ENCODE data around the gene CACFD1. TPM values are rescaled to one million over a fixed set of nuclear protein-coding genes. Genes with fewer than 3 reads are reported as not detected.
A peak's percentile ranks its signal among the peaks of the same experiment; 100 is the strongest.

The CACFD1 gene
- total RNA-seq, 2 experiments from 2014 or later = 1.3 to 1.4 TPM

GRCh38 chr9:133425049-133425632 lies 34.6 kb upstream of the CACFD1 start:
- POLR2A ChIA-PET = interaction anchor here (1.6 kb wide), 1 partner anchor 73 kb away, joined by 4 read pairs; no protein-coding TSS in a partner anchor
- Mint-ChIP-seq H3K27me3 (peaks cover 20% of the 10 kb centered on the region), H3K9me3 (no peaks in the 10 kb centered on the region), H3K4me1 (ENCODE audit: low read depth) (peaks cover 27% of the 10 kb centered on the region), H3K4me3 (no peak overlapping the region), H3K36me3 (ENCODE audit: low read depth) (no peaks in the 10 kb centered on the region), H3K27ac (no peak overlapping the region)
- no peak for ATAC-seq
- CTCF ChIA-PET = no interaction called here
- TF ChIP-seq CTCF (IDR thresholded peaks at IDR 0.05) = no peak
- intact Hi-C loops (cut with micrococcal nuclease) = no loop called here
- no peak for DNase-seq

GRCh38 chr9:133426011-133426410 lies 33.8 kb upstream of the CACFD1 start:
- no peak for ATAC-seq
- Mint-ChIP-seq H3K4me1 (ENCODE audit: low read depth) (peaks cover 19% of the 10 kb centered on the region), H3K9me3 (no peaks in the 10 kb centered on the region)

GRCh38 chr9:133427658-133428348 lies 32.0 kb upstream of the CACFD1 start:
- Mint-ChIP-seq H3K27ac (no peak overlapping the region), H3K9me3 (no peaks in the 10 kb centered on the region), H3K4me3 (peak overlapping the region; percentile 35), H3K4me1 (ENCODE audit: low read depth) (peaks cover 3% of the 10 kb centered on the region), H3K27me3 (peaks cover 23% of the 10 kb centered on the region), H3K36me3 (ENCODE audit: low read depth) (no peaks in the 10 kb centered on the region)
- no peak for TF ChIP-seq CTCF (IDR thresholded peaks at IDR 0.05)
- POLR2A ChIA-PET = interaction anchor here (0.9 to 1.0 kb wide), 3 partner anchors 9 to 12 kb away, joined by 3 to 4 read pairs (median 3); partner anchors contain the start of gene REXO4
- ATAC-seq = no peak
- CTCF ChIA-PET = interaction anchor here (0.7 kb wide), 1 partner anchor 242 kb away, joined by 5 read pairs; no protein-coding TSS in a partner anchor
- DNase-seq = no peak
- intact Hi-C loops (cut with micrococcal nuclease) = no loop called here

More at GRCh38 chr9:133426011-133426410, 33.8 kb upstream of the CACFD1 start:
- DNase-seq = no peak
- peaks cover 23% of the 10 kb centered on the region for H3K27me3 Mint-ChIP-seq
- no peak overlapping the region for H3K4me3 Mint-ChIP-seq
- ChIA-PET POLR2A (no interaction called here), CTCF (no interaction called here)
- TF ChIP-seq CTCF (IDR thresholded peaks at IDR 0.05) = no peak
- intact Hi-C loops (cut with micrococcal nuclease) = no loop called here
- no peaks in the 10 kb centered on the region for H3K36me3 Mint-ChIP-seq (ENCODE audit: low read depth)
- H3K27ac Mint-ChIP-seq = no peak overlapping the region

GRCh38 chr9:133428617-133429101 lies 31.1 kb upstream of the CACFD1 start:
- ATAC-seq = peak; percentile 25
- Mint-ChIP-seq H3K36me3 (ENCODE audit: low read depth) (no peaks in the 10 kb centered on the region), H3K9me3 (no peaks in the 10 kb centered on the region), H3K27me3 (peaks cover 23% of the 10 kb centered on the region), H3K4me3 (no peak overlapping the region), H3K27ac (no peak overlapping the region), H3K4me1 (ENCODE audit: low read depth) (peaks cover 3% of the 10 kb centered on the region)
- ChIA-PET CTCF (no interaction called here), POLR2A (interaction anchor here (0.9 to 1.0 kb wide), 2 partner anchors 11 to 13 kb away, joined by 3 to 4 read pairs; partner anchors contain the start of gene REXO4)
- intact Hi-C loops (cut with micrococcal nuclease) = no loop called here
- no peak for TF ChIP-seq CTCF (IDR thresholded peaks at IDR 0.05)
- no peak for DNase-seq

- Mint-ChIP-seq H3K27me3 (peaks cover 23% of the 10 kb centered on the region), H3K4me1 (ENCODE audit: low read depth) (peaks cover 3% of the 10 kb centered on the region), H3K27ac (no peak overlapping the region), H3K4me3 (no peak overlapping the region), H3K9me3 (no peaks in the 10 kb centered on the region), H3K36me3 (ENCODE audit: low read depth) (no peaks in the 10 kb centered on the region)
- intact Hi-C loops (cut with micrococcal nuclease) = no loop called here
- DNase-seq (no peak), ATAC-seq (no peak)
- ChIA-PET CTCF (no interaction called here), POLR2A (no interaction called here)
- TF ChIP-seq CTCF (IDR thresholded peaks at IDR 0.05) = no peak
Measured at GRCh38 chr9:133429214-133429613, 30.6 kb upstream of the CACFD1 start.

Measured in activated CD8-positive, alpha-beta T cell treated with anti-CD3 and anti-CD28 coated beads for 36 hours (primary cell).